Renal cortex interstitium (tissue), 11 donors: ENCODE measurements around the gene ABCA1. TPM values are rescaled to one million over a fixed set of nuclear protein-coding genes. Genes with fewer than 3 reads are reported as not detected.
"Not testable (repeated sequence)": the region's sequence is repeated elsewhere in the genome, so short reads cannot be mapped to it uniquely, and the experiment has no call there.

Experiments used
- DNase-seq, 11 donors: peaks; one replicate each; pipeline ENCODE4 v3.0.0-alpha.2; 2013; ENCODE audit warnings: low read depth in 9 of 11, low spot score in 4 of 11; ENCODE audit errors: extremely low read depth in 1 of 11
- polyA plus RNA-seq, 3 donors: library from polyadenylated mRNA; unstranded; fragments of 120-200 nt; gene quantifications; one replicate each; pipeline ENCODE4 v1.2.1, GENCODE V29; 2013; ENCODE audit not compliant: insufficient read length in 3 of 3

The ABCA1 gene
- polyA plus RNA-seq, 3 donors, result 9.6 to 10.3 (median 9.6) TPM

DNA sequence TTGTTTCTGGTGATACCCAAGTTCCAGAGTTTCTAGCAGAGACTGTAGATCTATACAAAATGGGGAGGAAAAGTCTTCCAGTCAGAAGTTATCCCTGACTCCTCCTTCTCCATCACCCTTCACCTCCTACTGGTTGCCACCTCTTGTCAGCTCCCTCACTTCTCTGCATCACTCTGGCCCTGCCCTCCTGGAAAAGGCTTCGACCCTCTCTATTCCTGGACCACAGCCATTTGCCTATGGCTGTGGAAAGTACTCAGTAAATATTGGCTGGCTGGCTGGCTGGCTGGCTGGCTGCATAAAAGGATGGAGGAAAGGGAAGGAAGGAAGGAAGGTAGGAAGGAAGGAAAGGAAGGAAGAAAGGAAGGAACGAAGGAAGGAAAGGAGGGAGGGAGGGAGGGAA is 32.7 kb upstream of the ABCA1 start:
- no peak for DNase-seq

DNA sequence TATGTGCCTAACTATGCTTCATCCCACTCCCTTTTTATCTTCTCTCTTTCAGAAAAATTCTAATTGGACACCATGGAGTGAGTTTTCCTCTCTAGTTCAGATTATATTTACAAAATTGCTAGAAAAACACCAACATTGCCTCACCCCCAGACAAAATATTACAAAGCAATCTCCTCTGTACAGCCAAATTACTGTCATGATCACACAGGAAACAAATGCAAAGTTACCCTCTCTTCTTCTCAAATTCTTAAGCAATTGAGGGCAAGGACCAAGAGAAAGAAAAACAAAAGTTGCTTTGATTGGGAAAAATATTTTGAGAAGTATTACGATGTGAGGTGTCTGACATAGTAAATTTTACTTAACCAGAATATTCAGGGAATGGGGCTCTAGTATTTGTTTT is 30.8 kb upstream of the ABCA1 start:
- no peak for DNase-seq

DNA sequence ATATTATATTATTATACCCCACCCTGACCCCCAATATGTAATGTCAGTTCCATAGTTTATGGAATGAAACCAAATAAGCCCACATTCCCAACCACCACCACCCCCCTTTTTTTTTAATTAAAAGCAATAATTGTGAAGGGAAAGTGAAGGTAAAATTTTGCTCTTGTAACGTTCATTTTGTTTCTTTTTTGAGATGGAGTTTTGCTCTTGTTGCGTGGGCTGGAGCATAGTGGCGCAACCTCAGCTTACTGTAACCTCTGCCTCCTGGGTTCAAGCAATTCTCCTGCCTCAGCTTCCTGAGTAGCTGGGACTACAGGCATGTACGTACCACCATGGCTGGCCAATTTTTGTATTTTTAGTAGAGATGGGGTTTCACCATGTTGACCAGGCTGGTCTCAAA is 30.1 kb upstream of the ABCA1 start:
- not testable (repeated sequence) for DNase-seq

GRCh38 chr9:104951487-104951886 is 23.5 kb upstream of the ABCA1 start:
- no peak for DNase-seq

GRCh38 chr9:104950838-104951237 is 22.9 kb upstream of the ABCA1 start:
- no peak for DNase-seq

GRCh38 chr9:104948277-104948676 is 20.3 kb upstream of the ABCA1 start:
- DNase-seq, result no peak

GRCh38 chr9:104944871-104945270 is 16.9 kb upstream of the ABCA1 start:
- DNase-seq, result no peak

DNA sequence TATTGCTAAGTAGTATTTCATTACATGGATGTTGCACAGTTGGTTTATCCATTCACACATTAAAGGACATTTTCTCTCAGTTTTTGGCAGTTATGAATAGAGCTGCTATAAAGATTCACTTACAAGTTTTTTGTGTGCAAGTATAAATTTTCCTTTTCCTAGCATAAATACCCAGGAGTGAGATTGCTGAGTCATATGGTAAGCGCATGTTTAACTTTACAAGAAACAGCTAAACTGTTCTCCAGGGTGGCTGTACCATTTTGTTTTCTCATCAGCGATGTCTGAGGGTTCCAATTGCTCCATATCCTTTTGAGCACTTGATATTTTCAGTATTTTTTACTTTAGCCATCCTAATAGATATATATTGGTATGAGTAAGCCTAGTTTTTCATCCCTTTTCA is 16.4 kb upstream of the ABCA1 start:
- no peak for DNase-seq

DNA sequence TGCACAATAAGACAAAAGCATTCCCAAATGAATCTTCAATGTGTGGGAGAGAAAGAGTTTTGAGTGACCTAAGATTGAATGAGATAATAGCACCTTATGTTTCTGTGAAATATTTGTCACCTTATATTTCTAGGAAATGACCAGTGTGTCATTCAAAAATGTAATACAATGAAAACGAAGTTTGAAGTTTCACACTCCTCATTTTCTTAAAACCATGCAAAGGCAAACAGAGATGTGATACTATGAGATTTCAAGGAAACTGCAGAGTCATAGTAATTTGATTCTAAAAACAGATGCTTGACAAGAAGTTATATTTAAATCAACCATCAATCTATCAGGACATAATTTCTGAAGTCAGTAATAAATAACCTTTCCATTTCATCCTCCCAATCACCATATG is 13.6 kb upstream of the ABCA1 start:
- DNase-seq, result no peak

GRCh38 chr9:104936291-104936690 is 8.3 kb upstream of the ABCA1 start:
- DNase-seq, result no peak

GRCh38 chr9:104935501-104935810 is 7.5 kb upstream of the ABCA1 start:
- DNase-seq, result not testable (repeated sequence)

DNA sequence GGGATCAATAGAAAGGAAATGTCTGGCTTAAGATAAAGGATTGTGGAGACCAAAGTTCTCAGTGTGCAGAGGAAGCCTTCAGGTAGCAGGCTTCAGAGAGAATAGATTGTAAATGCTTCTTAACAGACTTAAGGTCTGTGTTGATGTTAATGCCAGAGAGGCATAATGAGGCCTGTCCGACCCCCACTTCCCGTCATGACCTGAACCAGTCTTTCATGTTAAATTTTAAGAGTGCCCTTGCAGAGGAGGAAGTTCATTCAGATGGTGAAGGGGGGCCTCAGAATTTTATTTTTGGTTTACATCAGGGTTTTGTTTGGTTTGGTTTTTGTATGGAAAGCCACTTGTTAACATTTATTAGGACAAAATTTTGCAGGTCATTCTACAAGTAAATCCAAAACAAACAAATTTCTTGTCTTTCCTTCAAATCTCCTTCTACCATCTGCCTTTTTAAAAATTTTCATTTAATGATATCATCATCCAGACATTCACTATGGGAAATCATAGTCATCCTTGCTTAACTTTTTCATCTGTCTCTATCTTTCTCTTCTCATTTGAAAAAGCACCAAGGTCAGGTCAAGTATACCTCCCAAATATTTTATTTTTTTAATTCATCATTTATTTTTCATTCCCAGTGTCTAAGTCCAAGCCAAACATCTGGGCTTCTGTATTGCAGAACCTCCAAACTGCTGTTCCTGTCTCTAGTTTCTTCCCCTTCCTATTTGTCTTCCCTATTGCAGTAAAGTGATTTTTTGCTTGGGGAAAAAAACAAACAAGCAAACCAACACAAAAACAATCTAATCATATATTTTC is 6.9 kb upstream of the ABCA1 start:
- no peak for DNase-seq

DNA sequence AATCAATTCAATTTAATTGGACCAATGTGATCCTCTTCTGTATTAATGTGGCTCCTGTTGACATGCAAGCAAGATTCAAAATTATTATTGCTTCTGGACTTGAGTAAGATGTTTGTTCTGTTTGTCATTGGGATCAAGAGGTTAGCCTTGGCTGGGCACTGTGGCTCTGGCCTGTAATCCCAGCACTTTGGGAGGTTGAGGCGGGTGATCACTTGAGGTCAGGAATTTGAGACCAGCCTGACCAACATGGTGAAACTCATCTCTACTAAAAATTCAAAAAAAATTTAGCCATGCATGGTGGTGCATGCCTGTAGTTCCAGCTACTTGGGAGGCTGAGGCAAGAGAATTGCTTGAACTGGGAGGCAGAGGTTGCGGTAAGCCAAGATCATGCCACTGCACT is 5.1 kb upstream of the ABCA1 start:
- not testable (repeated sequence) for DNase-seq

- DNase-seq, result no peak
These were observed 3.3 kb upstream of the ABCA1 start for GRCh38 chr9:104931256-104931655.

- peak in 7 of 11 donors; percentile 25 to 44 (median 36) for DNase-seq
These were observed 591 bp downstream of the ABCA1 start for GRCh38 chr9:104927216-104927911.

- DNase-seq, result no peak
These were observed 4.2 kb downstream of the ABCA1 start for GRCh38 chr9:104923740-104924139.

DNA sequence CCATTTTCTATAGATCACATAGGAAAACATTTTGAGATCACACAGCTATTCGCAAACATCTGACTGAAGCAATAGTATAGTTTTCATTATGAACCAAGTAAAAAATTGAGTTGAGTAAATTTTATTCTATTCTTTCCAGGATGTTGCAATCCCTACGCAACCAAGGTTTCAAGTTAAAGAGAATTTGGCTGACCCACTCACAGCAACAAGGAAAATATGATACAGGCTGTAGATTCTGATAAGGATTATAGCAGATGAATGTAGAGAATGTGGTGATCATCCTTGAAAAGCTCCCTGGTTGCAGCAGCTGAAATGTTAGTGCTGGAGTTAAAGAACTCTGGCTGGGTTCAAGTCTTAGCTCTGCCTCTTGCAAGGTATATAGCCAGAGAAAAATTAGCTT is 4.7 kb downstream of the ABCA1 start:
- no peak for DNase-seq

GRCh38 chr9:104922748-104923147 is 5.2 kb downstream of the ABCA1 start:
- not testable (repeated sequence) for DNase-seq

- DNase-seq, result no peak
These were observed 6.8 kb downstream of the ABCA1 start for GRCh38 chr9:104921067-104921741.

GRCh38 chr9:104915753-104916152 is 12.2 kb downstream of the ABCA1 start:
- no peak for DNase-seq
